ENCODE results near the gene KLHL40.

The KLHL40 gene

GRCh38 chr3:42658771-42659390 is 26.5 kb upstream of the KLHL40 start:
- TF ChIP-seq LEF1 (IDR thresholded peaks at IDR 0.05; ENCODE audit: borderline replicate concordance) (no peak), ARNT (IDR thresholded peaks at IDR 0.05) (no peak), HDGF (IDR thresholded peaks at IDR 0.05; ENCODE audit: borderline replicate concordance) (no peak), TARDBP (IDR thresholded peaks at IDR 0.05) (no peak), SUZ12 (IDR thresholded peaks at IDR 0.05) (no peak), L3MBTL2 (conservative IDR thresholded peaks at IDR 0.05) (no peak), CTBP1 (IDR thresholded peaks at IDR 0.05; ENCODE audit: borderline replicate concordance) (no peak), BHLHE40 (IDR thresholded peaks at IDR 0.05; ENCODE audit: borderline replicate concordance) (no peak), PKNOX1 (IDR thresholded peaks at IDR 0.05) (no peak), FOXK2 (IDR thresholded peaks at IDR 0.05) (no peak), SP1 (IDR thresholded peaks at IDR 0.05) (no peak), FOXA1 (IDR thresholded peaks at IDR 0.05) (no peak), ZNF384 (IDR thresholded peaks at IDR 0.05) (no peak), NFRKB (IDR thresholded peaks at IDR 0.05) (no peak), FOXM1 (IDR thresholded peaks at IDR 0.05; ENCODE audit: borderline replicate concordance) (no peak), ELF4 (IDR thresholded peaks at IDR 0.05) (no peak)
- POLR2A ChIA-PET: no interaction called here
- no peak for DNase-seq (ENCODE audit: extremely low spot score)
- CTCF ChIA-PET: no interaction called here

GRCh38 chr3:42659451-42660130 is 25.7 kb upstream of the KLHL40 start:
- CTCF ChIA-PET: no interaction called here
- no peak for TF ChIP-seq L3MBTL2 (conservative IDR thresholded peaks at IDR 0.05)
- no peak for TF ChIP-seq ARNT (IDR thresholded peaks at IDR 0.05)
- TF ChIP-seq FOXA1 (IDR thresholded peaks at IDR 0.05): no peak
- TF ChIP-seq PKNOX1 (IDR thresholded peaks at IDR 0.05): no peak
- TF ChIP-seq HDGF (IDR thresholded peaks at IDR 0.05; ENCODE audit: borderline replicate concordance): no peak
- TF ChIP-seq ELF4 (IDR thresholded peaks at IDR 0.05): no peak
- no peak for TF ChIP-seq SP1 (IDR thresholded peaks at IDR 0.05)
- TF ChIP-seq BHLHE40 (IDR thresholded peaks at IDR 0.05; ENCODE audit: borderline replicate concordance): no peak
- no peak for TF ChIP-seq TARDBP (IDR thresholded peaks at IDR 0.05)
- TF ChIP-seq FOXM1 (IDR thresholded peaks at IDR 0.05; ENCODE audit: borderline replicate concordance): no peak
- no peak for TF ChIP-seq LEF1 (IDR thresholded peaks at IDR 0.05; ENCODE audit: borderline replicate concordance)
- no peak for TF ChIP-seq SUZ12 (IDR thresholded peaks at IDR 0.05)
- TF ChIP-seq NFRKB (IDR thresholded peaks at IDR 0.05): no peak
- no peak for TF ChIP-seq CTBP1 (IDR thresholded peaks at IDR 0.05; ENCODE audit: borderline replicate concordance)
- TF ChIP-seq ZNF384 (IDR thresholded peaks at IDR 0.05): no peak
- no peak for TF ChIP-seq FOXK2 (IDR thresholded peaks at IDR 0.05)
- no peak for DNase-seq (ENCODE audit: extremely low spot score)
- POLR2A ChIA-PET: no interaction called here

DNA sequence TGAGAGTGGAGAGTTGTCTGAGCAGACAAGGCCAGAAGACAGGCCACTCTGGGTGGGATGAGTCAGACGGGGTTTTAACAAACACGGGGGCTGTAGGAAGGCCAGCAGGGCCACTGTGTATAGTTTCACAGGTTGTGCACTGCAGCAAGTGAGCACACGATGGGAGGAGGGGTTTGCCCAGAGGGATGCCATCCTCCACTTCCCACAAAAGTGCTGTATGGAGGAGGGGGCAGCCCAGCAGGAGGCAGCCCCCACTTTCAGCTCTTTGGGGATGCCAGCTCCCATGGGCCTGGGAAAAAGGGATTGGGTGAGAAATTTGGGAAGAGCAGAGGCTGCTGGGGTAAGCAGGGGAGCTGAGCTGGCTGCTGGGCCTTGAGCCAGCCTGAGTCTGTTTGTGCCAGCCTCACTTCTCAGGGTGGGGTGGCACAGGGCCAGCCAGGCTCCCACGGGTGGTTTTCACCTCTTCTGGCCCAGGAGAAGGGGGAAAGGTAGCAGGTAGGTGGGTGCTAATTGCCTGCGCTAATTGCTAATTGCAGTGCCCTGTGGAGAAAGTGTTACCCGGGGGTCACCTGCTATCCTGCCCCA is 25.1 kb upstream of the KLHL40 start:
- no peak for DNase-seq (ENCODE audit: extremely low spot score)
- TF ChIP-seq ELF4 (IDR thresholded peaks at IDR 0.05) (no peak), FOXA1 (IDR thresholded peaks at IDR 0.05) (no peak), TARDBP (IDR thresholded peaks at IDR 0.05) (no peak), HDGF (IDR thresholded peaks at IDR 0.05; ENCODE audit: borderline replicate concordance) (no peak), CTBP1 (IDR thresholded peaks at IDR 0.05; ENCODE audit: borderline replicate concordance) (no peak), SP1 (IDR thresholded peaks at IDR 0.05) (no peak), L3MBTL2 (conservative IDR thresholded peaks at IDR 0.05) (no peak), LEF1 (IDR thresholded peaks at IDR 0.05; ENCODE audit: borderline replicate concordance) (no peak), FOXM1 (IDR thresholded peaks at IDR 0.05; ENCODE audit: borderline replicate concordance) (no peak)
- CTCF ChIA-PET: no interaction called here
- POLR2A ChIA-PET: no interaction called here

DNA sequence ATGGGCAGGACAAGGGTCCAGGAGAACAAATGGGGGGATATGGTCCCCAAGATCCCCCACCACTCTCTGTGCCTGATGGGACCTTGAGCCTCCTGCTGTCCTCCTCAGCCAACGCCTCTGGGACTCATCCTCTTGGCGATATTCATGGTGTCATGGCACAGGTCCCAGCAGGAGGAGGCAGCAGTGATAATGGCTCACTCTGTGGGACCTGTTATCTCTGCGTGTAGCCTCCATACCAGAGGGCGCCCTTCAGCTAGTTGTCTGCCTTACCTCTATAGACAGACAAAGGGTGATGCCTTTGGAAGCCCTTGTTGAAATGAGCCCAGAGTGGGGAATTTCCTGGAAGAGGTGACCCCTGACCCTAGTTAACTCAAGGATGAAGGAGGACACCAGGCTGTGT is 24.4 kb upstream of the KLHL40 start:
- no peak for TF ChIP-seq CTBP1 (IDR thresholded peaks at IDR 0.05; ENCODE audit: borderline replicate concordance)
- no peak for TF ChIP-seq NFRKB (IDR thresholded peaks at IDR 0.05)
- TF ChIP-seq SUZ12 (IDR thresholded peaks at IDR 0.05): no peak
- no peak for TF ChIP-seq LEF1 (IDR thresholded peaks at IDR 0.05; ENCODE audit: borderline replicate concordance)
- no peak for TF ChIP-seq BHLHE40 (IDR thresholded peaks at IDR 0.05; ENCODE audit: borderline replicate concordance)
- TF ChIP-seq ELF4 (IDR thresholded peaks at IDR 0.05): no peak
- no peak for TF ChIP-seq L3MBTL2 (conservative IDR thresholded peaks at IDR 0.05)
- no peak for TF ChIP-seq ZNF384 (IDR thresholded peaks at IDR 0.05)
- no peak for TF ChIP-seq HDGF (IDR thresholded peaks at IDR 0.05; ENCODE audit: borderline replicate concordance)
- no peak for TF ChIP-seq FOXK2 (IDR thresholded peaks at IDR 0.05)
- no peak for TF ChIP-seq TARDBP (IDR thresholded peaks at IDR 0.05)
- no peak for TF ChIP-seq PKNOX1 (IDR thresholded peaks at IDR 0.05)
- TF ChIP-seq FOXA1 (IDR thresholded peaks at IDR 0.05): no peak
- no peak for TF ChIP-seq FOXM1 (IDR thresholded peaks at IDR 0.05; ENCODE audit: borderline replicate concordance)
- TF ChIP-seq SP1 (IDR thresholded peaks at IDR 0.05): no peak
- TF ChIP-seq ARNT (IDR thresholded peaks at IDR 0.05): no peak
- ChIA-PET POLR2A (no interaction called here), CTCF (no interaction called here)
- DNase-seq (ENCODE audit: extremely low spot score): no peak

GRCh38 chr3:42661593-42662022 is 23.7 kb upstream of the KLHL40 start:
- POLR2A ChIA-PET: interaction anchor here (1.5 kb wide), 1 partner anchor 79 kb away, joined by 4 read pairs; the partner anchor contains the start of gene SEC22C
- CTCF ChIA-PET: no interaction called here
- TF ChIP-seq SUZ12 (IDR thresholded peaks at IDR 0.05) (no peak), ARNT (IDR thresholded peaks at IDR 0.05) (no peak), FOXK2 (IDR thresholded peaks at IDR 0.05) (no peak), TARDBP (IDR thresholded peaks at IDR 0.05) (no peak), BHLHE40 (IDR thresholded peaks at IDR 0.05; ENCODE audit: borderline replicate concordance) (no peak), SP1 (IDR thresholded peaks at IDR 0.05) (no peak), L3MBTL2 (conservative IDR thresholded peaks at IDR 0.05) (no peak)
- DNase-seq (ENCODE audit: extremely low spot score): no peak
